HEK293T (cell line): ENCODE data around the gene GBGT1.
A peak's percentile ranks its signal among the peaks of the same experiment; 100 is the strongest.

Experiments
- CTCF ChIA-PET: fragments of 350-600 bp; formaldehyde crosslinking; extraction: SDS; loops from one replicate; lab custom pipeline; 2021; ENCODE audit warnings: antibody characterized with exemption, inconsistent platforms; lab: Yijun Ruan, JAX
- POLR2A ChIA-PET: fragments of 350-600 bp; formaldehyde crosslinking; extraction: SDS; loops from one replicate; lab custom pipeline; 2020; ENCODE audit warnings: antibody characterized with exemption, inconsistent platforms; lab: Yijun Ruan, JAX
- DNase-seq: peaks from one replicate; pipeline ENCODE4 v3.0.0; 2012; ENCODE audit warnings: mixed read lengths; ENCODE audit errors: extremely low spot score
- ARNT ChIP-seq: fragments of 450-650 bp; IDR thresholded peaks from 2 replicates; pipeline ENCODE4 v1.6.1; 2017; ENCODE audit warnings: mild to moderate bottlenecking
- BHLHE40 ChIP-seq: fragments of 450-650 bp; IDR thresholded peaks from 2 replicates; pipeline ENCODE4 v1.6.1; 2016; ENCODE audit warnings: mild to moderate bottlenecking, moderate library complexity, borderline replicate concordance
- CTBP1 ChIP-seq: fragments of 450-650 bp; IDR thresholded peaks from 2 replicates; pipeline ENCODE4 v1.6.1; 2016; ENCODE audit warnings: borderline replicate concordance
- ELF4 ChIP-seq: fragments of 450-650 bp; IDR thresholded peaks from 2 replicates; pipeline ENCODE4 v1.6.1; 2017; ENCODE audit warnings: antibody characterized with exemption
- FOXA1 ChIP-seq: fragments of 450-650 bp; IDR thresholded peaks from 2 replicates; pipeline ENCODE4 v1.6.1; 2016; ENCODE audit warnings: mild to moderate bottlenecking
- FOXK2 ChIP-seq: fragments of 450-650 bp; IDR thresholded peaks from 2 replicates; pipeline ENCODE4 v1.6.1; 2016; ENCODE audit warnings: mild to moderate bottlenecking
- FOXM1 ChIP-seq: fragments of 450-650 bp; IDR thresholded peaks from 2 replicates; pipeline ENCODE4 v1.6.1; 2017; ENCODE audit warnings: mild to moderate bottlenecking, borderline replicate concordance
- HDGF ChIP-seq: fragments of 450-650 bp; IDR thresholded peaks from 2 replicates; pipeline ENCODE4 v1.6.1; 2017; ENCODE audit warnings: antibody characterized with exemption, borderline replicate concordance
- L3MBTL2 ChIP-seq: fragments of 450-650 bp; conservative IDR thresholded peaks from 2 replicates; pipeline ENCODE4 v1.6.1; 2016; ENCODE audit warnings: mild to moderate bottlenecking
- LEF1 ChIP-seq: fragments of 450-650 bp; IDR thresholded peaks from 2 replicates; pipeline ENCODE4 v1.6.1; 2017; ENCODE audit warnings: mild to moderate bottlenecking, borderline replicate concordance
- NFRKB ChIP-seq: fragments of 450-650 bp; IDR thresholded peaks from 2 replicates; pipeline ENCODE4 v1.6.1; 2016; ENCODE audit warnings: mild to moderate bottlenecking, moderate library complexity
- PKNOX1 ChIP-seq: fragments of 450-650 bp; IDR thresholded peaks from 2 replicates; pipeline ENCODE4 v1.6.1; 2016
- SP1 ChIP-seq: fragments of 450-650 bp; IDR thresholded peaks from 2 replicates; pipeline ENCODE4 v1.6.1; 2017
- SUZ12 ChIP-seq: fragments of 450-650 bp; IDR thresholded peaks from 2 replicates; pipeline ENCODE4 v1.6.1; 2016; ENCODE audit warnings: mild to moderate bottlenecking
- TARDBP ChIP-seq: fragments of 450-650 bp; IDR thresholded peaks from 2 replicates; pipeline ENCODE4 v1.6.1; 2016
- ZNF384 ChIP-seq: fragments of 450-650 bp; IDR thresholded peaks from 2 replicates; pipeline ENCODE4 v1.6.1; 2016

Gene GBGT1

GRCh38 chr9:133107961-133108793 lies 55.5 kb downstream of the GBGT1 start:
- POLR2A ChIA-PET, result interaction anchor here (1.4 kb wide), 1 partner anchor 78 kb away, joined by 4 read pairs; the partner anchor contains the start of gene GTF3C5
- TF ChIP-seq SP1 (no peak), ARNT (peak; percentile 91)
- CTCF ChIA-PET, result interaction anchor here (2.4 kb wide), 1 partner anchor 36 kb away, joined by 7 read pairs; no protein-coding TSS in a partner anchor
- DNase-seq, result no peak

- ChIA-PET POLR2A (no interaction called here), CTCF (interaction anchor here (2.4 kb wide), 1 partner anchor 37 kb away, joined by 7 read pairs; no protein-coding TSS in a partner anchor)
- no peak for DNase-seq
- no peak for TF ChIP-seq FOXM1
- TF ChIP-seq ARNT, result no peak
- TF ChIP-seq LEF1, result no peak
- TF ChIP-seq BHLHE40, result no peak
- no peak for TF ChIP-seq NFRKB
- TF ChIP-seq TARDBP, result no peak
- no peak for TF ChIP-seq FOXA1
- TF ChIP-seq CTBP1, result no peak
- TF ChIP-seq L3MBTL2, result no peak
- no peak for TF ChIP-seq HDGF
- no peak for TF ChIP-seq ELF4
- TF ChIP-seq PKNOX1, result no peak
- no peak for TF ChIP-seq SUZ12
- TF ChIP-seq FOXK2, result no peak
- no peak for TF ChIP-seq SP1
- no peak for TF ChIP-seq ZNF384
Observed at GRCh38 chr9:133107245-133107722, 56.4 kb downstream of the GBGT1 start.

- ChIA-PET POLR2A (no interaction called here), CTCF (interaction anchor here (1.9 to 2.4 kb wide), 2 partner anchors 37 kb away, joined by 6 to 7 read pairs; no protein-coding TSS in a partner anchor)
- TF ChIP-seq FOXA1, result no peak
- DNase-seq, result no peak
Observed at GRCh38 chr9:133106511-133107244, 57.0 kb downstream of the GBGT1 start.

- TF ChIP-seq HDGF, result no peak
- no peak for DNase-seq
- CTCF ChIA-PET, result interaction anchor here (1.9 kb wide), 1 partner anchor 38 kb away, joined by 6 read pairs; no protein-coding TSS in a partner anchor
- POLR2A ChIA-PET, result no interaction called here
Observed at GRCh38 chr9:133105461-133105770, 58.3 kb downstream of the GBGT1 start.

GRCh38 chr9:133104718-133105460 lies 58.8 kb downstream of the GBGT1 start:
- POLR2A ChIA-PET, result no interaction called here

GRCh38 chr9:133103987-133104505 lies 59.7 kb downstream of the GBGT1 start:
- TF ChIP-seq CTBP1 (no peak), FOXM1 (no peak), SP1 (no peak), HDGF (no peak), TARDBP (no peak), NFRKB (no peak), FOXK2 (no peak), BHLHE40 (no peak), LEF1 (no peak), ZNF384 (no peak), FOXA1 (no peak), SUZ12 (no peak), PKNOX1 (no peak), L3MBTL2 (no peak), ARNT (no peak), ELF4 (no peak)
- CTCF ChIA-PET, result interaction anchor here (0.7 kb wide), 1 partner anchor 19 kb away, joined by 3 read pairs; no protein-coding TSS in a partner anchor
- POLR2A ChIA-PET, result no interaction called here
- DNase-seq, result no peak

More at GRCh38 chr9:133104718-133105460, 58.8 kb downstream of the GBGT1 start:
- CTCF ChIA-PET, result interaction anchor here (0.7 to 1.9 kb wide), 2 partner anchors 18 to 39 kb away, joined by 3 to 6 read pairs; no protein-coding TSS in a partner anchor
- no peak for DNase-seq
- no peak for TF ChIP-seq ARNT
- TF ChIP-seq FOXA1, result no peak
- no peak for TF ChIP-seq FOXM1
- TF ChIP-seq NFRKB, result no peak
- no peak for TF ChIP-seq LEF1
- TF ChIP-seq BHLHE40, result no peak
